Measurements from ENCODE around the gene NHLRC2. TPM values are rescaled to one million over a fixed set of nuclear protein-coding genes. Genes with fewer than 3 reads are reported as not detected.

The NHLRC2 gene
- total and polyA plus RNA-seq, 2 of the 13 experiments (the other 11 are each of a cell fraction or from before 2014, with no cell fraction given): 7.6 to 12.7 TPM

DNA sequence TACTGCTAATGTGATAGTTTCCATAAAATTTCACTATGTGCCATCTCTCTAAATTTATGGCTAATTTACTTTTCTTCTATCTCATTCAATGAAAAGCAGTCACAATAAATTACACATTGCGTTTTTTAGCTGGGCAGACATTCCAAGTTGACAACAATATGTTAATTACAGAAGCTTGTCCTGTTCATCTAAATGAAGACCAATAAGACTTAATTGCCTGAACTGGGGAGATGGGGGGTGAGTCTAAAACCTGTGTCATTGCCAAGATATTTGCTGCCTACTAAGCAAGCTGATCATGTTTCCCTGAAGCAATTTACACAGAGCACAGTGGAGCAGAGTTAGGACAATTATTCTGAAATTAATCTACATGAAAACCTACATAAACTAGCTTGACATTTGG, 99.9 kb downstream of the NHLRC2 start:
- ATAC-seq: no peak
- H3K4me2 ChIP-seq (ENCODE audit: low read depth, low read length): no peak overlapping the region
- H3K36me3 ChIP-seq (replicated peaks in 1 of 2; ENCODE audit: control insufficient read depth in 1 of 2, insufficient read depth in 2 of 2, low read length in 2 of 2): no peaks in the 10 kb centered on the region
- no peaks in the 10 kb centered on the region for H3K9me3 ChIP-seq (ENCODE audit: low read length)
- no peaks in the 10 kb centered on the region for H3K79me2 ChIP-seq (ENCODE audit: insufficient read depth, low read length)
- H3K4me3 ChIP-seq (replicated peaks in 1 of 3; ENCODE audit: insufficient read depth in 1 of 3, low read depth in 2 of 3, low read length in 3 of 3): no peak overlapping the region
- ChIA-PET POLR2A (no interaction called here), CTCF (ENCODE audit: low intra/inter-chr PET ratio, low total read pairs) (no interaction called here)
- TF ChIP-seq ZNF7 (CRISPR knock-in tag; IDR thresholded peaks at IDR 0.05): no peak
- TF ChIP-seq ZNF550 (CRISPR knock-in tag; IDR thresholded peaks at IDR 0.05; ENCODE audit: borderline replicate concordance): no peak
- no peak for TF ChIP-seq ZNF326 (CRISPR knock-in tag; IDR thresholded peaks at IDR 0.05; ENCODE audit: borderline replicate concordance)
- no peak for TF ChIP-seq TRIM24 (CRISPR knock-in tag; IDR thresholded peaks at IDR 0.05)
- TF ChIP-seq AGO1 (IDR thresholded peaks at IDR 0.05; ENCODE audit: low read depth, low read length, poor library complexity, severe bottlenecking): no peak
- no peak for TF ChIP-seq DMAP1 (CRISPR knock-in tag; IDR thresholded peaks at IDR 0.05)
- no peak for TF ChIP-seq SP2 (CRISPR knock-in tag; IDR thresholded peaks at IDR 0.05)
- TF ChIP-seq, protein P1, sequence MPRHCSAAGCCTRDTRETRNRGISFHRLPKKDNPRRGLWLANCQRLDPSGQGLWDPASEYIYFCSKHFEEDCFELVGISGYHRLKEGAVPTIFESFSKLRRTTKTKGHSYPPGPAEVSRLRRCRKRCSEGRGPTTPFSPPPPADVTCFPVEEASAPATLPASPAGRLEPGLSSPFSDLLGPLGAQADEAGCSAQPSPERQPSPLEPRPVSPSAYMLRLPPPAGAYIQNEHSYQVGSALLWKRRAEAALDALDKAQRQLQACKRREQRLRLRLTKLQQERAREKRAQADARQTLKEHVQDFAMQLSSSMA (CRISPR knock-in tag; IDR thresholded peaks at IDR 0.05): no peak
- no peak for TF ChIP-seq ZNF772 (CRISPR knock-in tag; IDR thresholded peaks at IDR 0.05)
- TF ChIP-seq ZNF761 (CRISPR knock-in tag; conservative IDR thresholded peaks at IDR 0.05): no peak
- TF ChIP-seq, protein P2, sequence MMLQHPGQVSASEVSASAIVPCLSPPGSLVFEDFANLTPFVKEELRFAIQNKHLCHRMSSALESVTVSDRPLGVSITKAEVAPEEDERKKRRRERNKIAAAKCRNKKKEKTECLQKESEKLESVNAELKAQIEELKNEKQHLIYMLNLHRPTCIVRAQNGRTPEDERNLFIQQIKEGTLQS (CRISPR knock-in tag; IDR thresholded peaks at IDR 0.05): no peak
- TF ChIP-seq, protein P3, sequence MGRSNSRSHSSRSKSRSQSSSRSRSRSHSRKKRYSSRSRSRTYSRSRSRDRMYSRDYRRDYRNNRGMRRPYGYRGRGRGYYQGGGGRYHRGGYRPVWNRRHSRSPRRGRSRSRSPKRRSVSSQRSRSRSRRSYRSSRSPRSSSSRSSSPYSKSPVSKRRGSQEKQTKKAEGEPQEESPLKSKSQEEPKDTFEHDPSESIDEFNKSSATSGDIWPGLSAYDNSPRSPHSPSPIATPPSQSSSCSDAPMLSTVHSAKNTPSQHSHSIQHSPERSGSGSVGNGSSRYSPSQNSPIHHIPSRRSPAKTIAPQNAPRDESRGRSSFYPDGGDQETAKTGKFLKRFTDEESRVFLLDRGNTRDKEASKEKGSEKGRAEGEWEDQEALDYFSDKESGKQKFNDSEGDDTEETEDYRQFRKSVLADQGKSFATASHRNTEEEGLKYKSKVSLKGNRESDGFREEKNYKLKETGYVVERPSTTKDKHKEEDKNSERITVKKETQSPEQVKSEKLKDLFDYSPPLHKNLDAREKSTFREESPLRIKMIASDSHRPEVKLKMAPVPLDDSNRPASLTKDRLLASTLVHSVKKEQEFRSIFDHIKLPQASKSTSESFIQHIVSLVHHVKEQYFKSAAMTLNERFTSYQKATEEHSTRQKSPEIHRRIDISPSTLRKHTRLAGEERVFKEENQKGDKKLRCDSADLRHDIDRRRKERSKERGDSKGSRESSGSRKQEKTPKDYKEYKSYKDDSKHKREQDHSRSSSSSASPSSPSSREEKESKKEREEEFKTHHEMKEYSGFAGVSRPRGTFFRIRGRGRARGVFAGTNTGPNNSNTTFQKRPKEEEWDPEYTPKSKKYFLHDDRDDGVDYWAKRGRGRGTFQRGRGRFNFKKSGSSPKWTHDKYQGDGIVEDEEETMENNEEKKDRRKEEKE (IDR thresholded peaks at IDR 0.05): no peak
- no peak for TF ChIP-seq CBX1 (IDR thresholded peaks at IDR 0.05; ENCODE audit: low read depth)
- TF ChIP-seq CHD2 (IDR thresholded peaks at IDR 0.05; ENCODE audit: low read depth, low read length): no peak
- no peak for FAIRE-seq
- in situ Hi-C loops (cut with HindIII; ENCODE audit: extremely low pct_ligation_motif_present, low pct_unique_long_range_greater_than_20kb) (no loop called here), intact Hi-C loops (cut with micrococcal nuclease; ENCODE audit: unreplicated experiment) (no loop called here)
- H3K9ac ChIP-seq (ENCODE audit: insufficient read depth, low read depth, low read length): no peak overlapping the region
- 71% methylated on average over 1 of the region's 1 CpG for WGBS (ENCODE audit: low lambda C conversion rate)
- H3K27me3 ChIP-seq (ENCODE audit: control insufficient read depth in 1 of 2, insufficient read depth in 2 of 2, low read length in 2 of 2): no peaks in the 10 kb centered on the region
- peaks cover 31% of the 10 kb centered on the region for H3K4me1 ChIP-seq (ENCODE audit: insufficient read depth, low read length)
- no peak for DNase-seq (ENCODE audit: low spot score)
- H4K20me1 ChIP-seq (ENCODE audit: insufficient read depth, low read length): no peaks in the 10 kb centered on the region
- no peak overlapping the region for H2AFZ ChIP-seq (ENCODE audit: low read length)
- no peak overlapping the region for H3K27ac ChIP-seq (ENCODE audit: extremely low read length, insufficient read depth, low read length)
- no TSS peak for BruUV-seq (replicated peaks)
